GM12801 (cell line): ENCODE data around the gene MLXIPL.

Source experiments
- CTCF ChIP-seq: IDR thresholded peaks from one replicate; pipeline ENCODE4 v1.5.1; 2011; ENCODE audit warnings: control low read depth; ENCODE audit not compliant: insufficient read length; ENCODE audit errors: extremely low read depth

Gene MLXIPL

GRCh38 chr7:73638911-73639310, 14.6 kb upstream of the MLXIPL start:
- no peak for TF ChIP-seq CTCF

GRCh38 chr7:73635428-73636200, 11.3 kb upstream of the MLXIPL start:
- no peak for TF ChIP-seq CTCF

- TF ChIP-seq CTCF: no peak
Observed at GRCh38 chr7:73633844-73634243, 9.5 kb upstream of the MLXIPL start.

DNA sequence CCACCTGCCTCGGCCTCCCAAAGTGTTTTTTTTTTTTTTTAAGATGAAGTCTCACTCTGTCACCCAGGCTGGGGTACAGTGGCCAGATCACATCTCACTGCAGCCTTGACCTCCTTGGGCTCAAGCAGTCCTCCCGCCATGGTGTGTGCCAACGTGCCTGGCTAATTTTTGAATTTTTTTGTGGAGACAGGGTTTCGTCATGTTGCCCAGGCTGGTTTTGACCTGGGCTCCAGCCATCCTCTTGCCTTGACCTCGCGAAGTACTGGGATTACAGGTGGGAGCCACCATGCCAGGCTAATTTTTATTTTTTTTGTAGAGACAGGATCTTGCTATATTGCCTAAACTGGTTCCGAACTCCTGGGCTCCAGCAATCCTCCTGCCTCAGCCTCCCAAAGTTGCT, 9.0 kb upstream of the MLXIPL start:
- TF ChIP-seq CTCF: no peak

- no peak for TF ChIP-seq CTCF
Observed at GRCh38 chr7:73631558-73631957, 7.2 kb upstream of the MLXIPL start.

DNA sequence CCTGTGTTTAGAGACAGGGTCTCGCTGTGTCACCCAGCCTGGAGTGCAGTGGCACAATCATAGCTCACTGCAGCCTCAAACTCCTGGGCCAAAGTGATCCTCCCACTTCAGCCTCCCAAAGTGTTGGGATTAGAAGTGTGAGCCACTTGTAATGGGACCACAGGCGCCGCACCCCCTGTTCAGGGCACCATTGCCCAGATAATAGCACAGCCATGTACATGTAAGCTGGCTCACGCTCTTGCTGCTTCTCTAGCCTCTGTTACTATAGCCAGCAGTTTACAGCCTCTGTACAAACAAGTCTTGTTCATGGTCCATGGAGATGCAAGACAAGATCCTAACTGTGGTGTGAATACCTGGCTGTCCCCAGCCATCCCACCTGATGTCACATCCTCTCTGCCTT, 4.2 kb upstream of the MLXIPL start:
- TF ChIP-seq CTCF: no peak

DNA sequence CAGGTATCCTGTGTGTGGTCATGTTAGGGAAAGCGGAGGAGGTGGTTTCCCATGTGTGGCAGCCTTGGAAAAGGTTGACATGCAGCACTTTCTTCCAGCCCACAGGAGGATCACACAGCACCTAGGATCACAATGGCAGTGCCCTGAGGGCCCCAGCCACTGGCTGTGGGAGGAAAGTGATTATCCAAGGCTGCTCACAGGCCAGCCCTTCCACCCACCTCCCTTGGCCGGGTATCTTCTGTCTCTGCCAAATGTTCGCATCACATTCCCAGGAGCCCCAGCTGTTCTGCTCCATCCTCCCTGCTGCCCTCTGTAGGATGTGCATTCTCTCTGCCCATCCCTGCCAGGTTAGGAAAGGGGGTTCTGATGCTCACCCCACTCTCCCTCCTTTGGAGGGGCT, 2.5 kb upstream of the MLXIPL start:
- no peak for TF ChIP-seq CTCF
